ENCODE measurements around the gene GAB3. TPM values are rescaled to one million over a fixed set of nuclear protein-coding genes. Genes with fewer than 3 reads are reported as not detected.

GAB3 gene
- total RNA-seq, 4 donors from 2014 or later: 3.5 to 7.4 (median 5.0) TPM

DNA sequence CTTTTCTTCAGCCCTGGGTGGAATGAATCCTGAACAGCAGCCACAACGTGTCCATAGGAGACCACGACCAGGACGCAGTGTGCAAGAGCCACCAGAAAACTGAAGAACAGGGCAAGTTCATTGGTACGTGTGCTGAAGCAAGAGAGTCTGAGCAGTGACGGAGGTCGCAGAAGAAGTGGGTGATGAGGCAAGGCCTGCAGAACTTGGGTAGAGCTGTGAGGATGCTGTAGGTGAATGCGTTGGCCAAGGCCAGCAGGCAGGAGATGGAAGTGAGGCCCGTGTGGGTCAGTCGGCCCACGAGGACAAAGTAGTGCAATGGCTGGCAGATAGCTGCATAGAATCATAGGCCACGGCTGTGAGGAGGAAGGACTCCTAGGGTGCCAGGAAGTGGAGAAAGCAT, 91.9 kb downstream of the GAB3 start:
- TF ChIP-seq POLR2A (IDR thresholded peaks at IDR 0.05): no peak
- TF ChIP-seq, protein P1, sequence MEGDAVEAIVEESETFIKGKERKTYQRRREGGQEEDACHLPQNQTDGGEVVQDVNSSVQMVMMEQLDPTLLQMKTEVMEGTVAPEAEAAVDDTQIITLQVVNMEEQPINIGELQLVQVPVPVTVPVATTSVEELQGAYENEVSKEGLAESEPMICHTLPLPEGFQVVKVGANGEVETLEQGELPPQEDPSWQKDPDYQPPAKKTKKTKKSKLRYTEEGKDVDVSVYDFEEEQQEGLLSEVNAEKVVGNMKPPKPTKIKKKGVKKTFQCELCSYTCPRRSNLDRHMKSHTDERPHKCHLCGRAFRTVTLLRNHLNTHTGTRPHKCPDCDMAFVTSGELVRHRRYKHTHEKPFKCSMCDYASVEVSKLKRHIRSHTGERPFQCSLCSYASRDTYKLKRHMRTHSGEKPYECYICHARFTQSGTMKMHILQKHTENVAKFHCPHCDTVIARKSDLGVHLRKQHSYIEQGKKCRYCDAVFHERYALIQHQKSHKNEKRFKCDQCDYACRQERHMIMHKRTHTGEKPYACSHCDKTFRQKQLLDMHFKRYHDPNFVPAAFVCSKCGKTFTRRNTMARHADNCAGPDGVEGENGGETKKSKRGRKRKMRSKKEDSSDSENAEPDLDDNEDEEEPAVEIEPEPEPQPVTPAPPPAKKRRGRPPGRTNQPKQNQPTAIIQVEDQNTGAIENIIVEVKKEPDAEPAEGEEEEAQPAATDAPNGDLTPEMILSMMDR (IDR thresholded peaks at IDR 0.05): no peak
- no peak overlapping the region for H3K4me3 ChIP-seq
- H3K9me3 ChIP-seq: no peaks in the 10 kb centered on the region
- no peaks in the 10 kb centered on the region for H3K36me3 ChIP-seq
- H3K27ac ChIP-seq: no peak overlapping the region
- no peaks in the 10 kb centered on the region for H3K4me1 ChIP-seq
- no peaks in the 10 kb centered on the region for H3K27me3 ChIP-seq
- no peak for DNase-seq

DNA sequence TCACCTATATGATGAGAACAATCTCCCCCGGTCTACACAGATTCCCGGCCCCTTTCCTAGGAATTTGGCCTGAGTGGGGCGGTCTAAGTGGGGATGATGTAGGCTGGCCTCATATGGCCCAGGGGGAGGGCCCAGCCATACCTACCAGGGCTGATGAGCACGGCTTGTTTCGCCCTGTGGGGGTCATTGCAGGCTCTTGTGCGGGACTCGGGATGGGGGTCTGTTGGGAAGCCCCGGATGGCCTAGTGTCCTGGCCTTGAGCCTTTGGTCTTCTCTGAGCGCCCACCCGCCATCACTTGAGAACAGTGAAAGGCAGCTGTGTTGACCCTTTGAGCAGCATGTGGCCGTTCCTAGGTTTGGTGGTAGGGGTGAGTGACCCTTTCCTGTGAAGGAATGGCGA, 92.7 kb downstream of the GAB3 start:
- Histone ChIP-seq H3K4me3 (no peak overlapping the region), H3K4me1 (no peaks in the 10 kb centered on the region), H3K27ac (no peak overlapping the region), H3K36me3 (no peaks in the 10 kb centered on the region), H3K27me3 (no peaks in the 10 kb centered on the region), H3K9me3 (no peaks in the 10 kb centered on the region)
- TF ChIP-seq POLR2A (IDR thresholded peaks at IDR 0.05): no peak
- TF ChIP-seq, protein P1 (IDR thresholded peaks at IDR 0.05): no peak
- DNase-seq: no peak

DNA sequence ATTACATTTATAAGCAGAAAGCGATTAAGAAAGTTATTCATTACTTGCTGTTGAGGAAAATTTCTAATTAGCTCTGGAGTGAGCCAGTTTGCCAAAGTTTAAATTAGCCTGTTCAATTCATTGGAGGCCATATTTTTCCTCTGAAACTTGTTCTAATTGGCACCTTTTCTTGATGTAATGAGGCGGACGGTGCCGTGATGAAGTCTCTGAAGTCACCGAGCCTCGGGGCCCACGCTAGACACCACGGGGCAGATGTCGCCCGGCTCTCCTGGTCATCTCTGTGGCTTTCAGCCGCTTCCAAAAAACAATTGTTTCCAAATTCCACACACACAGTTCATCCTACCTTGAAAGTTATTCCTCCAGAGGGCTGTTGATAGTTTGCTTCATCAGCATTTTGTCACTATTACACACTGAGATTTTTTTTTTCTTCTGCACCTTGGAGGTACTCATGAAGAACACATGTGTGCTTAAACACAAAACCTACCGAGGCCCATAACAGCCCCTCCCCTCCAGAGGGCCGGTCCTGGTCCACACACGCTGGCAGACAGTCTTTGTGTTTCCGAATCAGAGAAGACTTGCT, 93.6 kb downstream of the GAB3 start:
- no peak overlapping the region for H3K27ac ChIP-seq
- DNase-seq: no peak
- TF ChIP-seq, protein P1 (IDR thresholded peaks at IDR 0.05): no peak
- TF ChIP-seq POLR2A (IDR thresholded peaks at IDR 0.05): no peak
- no peaks in the 10 kb centered on the region for H3K9me3 ChIP-seq
- no peak overlapping the region for H3K4me3 ChIP-seq
- no peaks in the 10 kb centered on the region for H3K4me1 ChIP-seq
- H3K36me3 ChIP-seq: no peaks in the 10 kb centered on the region
- no peaks in the 10 kb centered on the region for H3K27me3 ChIP-seq

DNA sequence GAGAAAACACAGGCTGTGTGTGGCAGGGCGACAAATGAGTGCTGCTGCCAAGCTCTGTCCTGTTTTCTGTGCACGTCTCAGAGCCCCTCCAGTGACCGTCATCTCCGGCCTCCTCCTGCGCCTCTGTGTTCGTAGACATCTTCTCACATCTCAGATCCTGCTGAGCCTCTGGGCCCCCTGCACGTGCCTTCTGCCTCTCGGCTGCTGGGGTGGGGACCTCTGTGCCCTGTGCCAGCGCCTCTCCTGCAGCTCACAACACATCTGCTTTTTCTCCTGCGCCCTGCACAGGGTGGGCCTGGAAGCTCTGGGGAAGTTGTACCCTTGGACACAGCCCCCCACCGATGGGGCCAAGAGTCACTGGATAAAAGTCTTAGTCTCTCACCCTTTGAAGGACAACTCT, 95.1 kb downstream of the GAB3 start:
- TF ChIP-seq, protein P1 (IDR thresholded peaks at IDR 0.05): no peak
- TF ChIP-seq POLR2A (IDR thresholded peaks at IDR 0.05): no peak
- Histone ChIP-seq H3K36me3 (no peaks in the 10 kb centered on the region), H3K27ac (no peak overlapping the region), H3K4me1 (no peaks in the 10 kb centered on the region), H3K4me3 (no peak overlapping the region), H3K27me3 (no peaks in the 10 kb centered on the region), H3K9me3 (no peaks in the 10 kb centered on the region)
- no peak for DNase-seq

DNA sequence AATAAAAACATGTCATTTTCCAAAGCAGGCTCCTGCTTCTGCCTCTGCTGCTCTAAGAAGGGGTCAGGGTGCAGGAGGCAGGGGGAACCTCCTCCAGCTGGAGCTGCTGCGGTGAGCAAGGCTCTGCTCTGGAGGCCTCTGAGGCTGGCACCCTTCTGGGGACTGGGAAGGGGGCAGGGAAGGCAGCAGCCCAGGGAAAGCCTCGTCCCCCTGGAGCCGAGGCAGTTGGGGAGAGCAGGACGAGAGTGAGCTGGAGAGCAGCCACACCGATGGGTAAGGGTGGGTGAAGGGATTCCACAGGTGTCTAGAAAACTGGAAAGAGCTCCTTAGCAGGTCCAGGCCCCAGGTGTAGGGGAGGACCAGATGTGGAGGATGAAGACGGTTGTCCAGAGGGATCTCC, 95.5 kb downstream of the GAB3 start:
- TF ChIP-seq, protein P1 (IDR thresholded peaks at IDR 0.05): no peak
- no peak for TF ChIP-seq POLR2A (IDR thresholded peaks at IDR 0.05)

DNA sequence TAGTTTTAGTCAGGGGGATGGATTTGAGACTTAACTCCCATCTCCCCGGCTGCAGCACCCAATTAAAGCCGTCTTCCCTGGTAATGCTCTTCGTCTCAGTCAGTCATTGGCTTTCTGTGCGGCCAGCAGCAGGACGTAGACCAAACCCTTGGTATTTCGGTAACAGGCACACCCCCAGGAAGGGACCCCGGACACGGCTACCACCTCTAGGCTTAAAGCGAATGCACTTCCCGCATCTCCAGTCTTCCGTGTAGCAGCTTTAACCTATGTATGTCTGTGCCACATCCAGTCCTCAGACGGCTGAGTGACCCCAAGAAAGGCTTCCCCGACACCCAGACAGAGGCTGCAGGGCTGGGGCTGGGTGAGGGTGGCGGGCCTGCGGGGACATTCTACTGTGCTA, 96.0 kb downstream of the GAB3 start:
- no peaks in the 10 kb centered on the region for H3K36me3 ChIP-seq
- H3K27ac ChIP-seq: no peak overlapping the region
- DNase-seq: no peak
- no peaks in the 10 kb centered on the region for H3K27me3 ChIP-seq
- H3K4me1 ChIP-seq: no peaks in the 10 kb centered on the region
- H3K4me3 ChIP-seq: no peak overlapping the region
- TF ChIP-seq POLR2A (IDR thresholded peaks at IDR 0.05): no peak
- TF ChIP-seq, protein P1 (IDR thresholded peaks at IDR 0.05): no peak
- H3K9me3 ChIP-seq: no peaks in the 10 kb centered on the region

More for the DNA sequence above, 95.5 kb downstream of the GAB3 start:
- Histone ChIP-seq H3K27ac (no peak overlapping the region), H3K9me3 (no peaks in the 10 kb centered on the region), H3K4me1 (no peaks in the 10 kb centered on the region), H3K36me3 (no peaks in the 10 kb centered on the region), H3K27me3 (no peaks in the 10 kb centered on the region), H3K4me3 (no peak overlapping the region)
- DNase-seq: no peak
